ENCODE results near the gene PTPRN2.
A peak's percentile ranks its signal among the peaks of the same experiment; 100 is the strongest.

The PTPRN2 gene

GRCh38 chr7:158016180-158017097, 571.2 kb downstream of the PTPRN2 start:
- DNase-seq = peak; percentile 42

GRCh38 chr7:158015403-158016179, 572.0 kb downstream of the PTPRN2 start:
- peak; percentile 21 for DNase-seq

GRCh38 chr7:158014976-158015375, 572.6 kb downstream of the PTPRN2 start:
- no peak for DNase-seq

GRCh38 chr7:158013085-158013668, 574.4 kb downstream of the PTPRN2 start:
- no peak for DNase-seq

GRCh38 chr7:158011941-158012340, 575.7 kb downstream of the PTPRN2 start:
- no peak for DNase-seq

- DNase-seq = no peak
These were observed 576.5 kb downstream of the PTPRN2 start for GRCh38 chr7:158010961-158011693.

- DNase-seq = no peak
These were observed 577.7 kb downstream of the PTPRN2 start for GRCh38 chr7:158009886-158010285.

- DNase-seq = no peak
These were observed 579.4 kb downstream of the PTPRN2 start for GRCh38 chr7:158008267-158008666.

GRCh38 chr7:158007697-158008257, 579.8 kb downstream of the PTPRN2 start:
- DNase-seq = no peak

- no peak for DNase-seq
These were observed 580.6 kb downstream of the PTPRN2 start for GRCh38 chr7:158006841-158007696.

GRCh38 chr7:158005531-158005930, 582.1 kb downstream of the PTPRN2 start:
- DNase-seq = no peak

GRCh38 chr7:158004123-158004490, 583.5 kb downstream of the PTPRN2 start:
- no peak for DNase-seq

- no peak for DNase-seq
These were observed 584.0 kb downstream of the PTPRN2 start for GRCh38 chr7:158003441-158004122.

GRCh38 chr7:158002486-158003080, 585.0 kb downstream of the PTPRN2 start:
- DNase-seq = no peak

- DNase-seq = peak; percentile 92
These were observed 585.9 kb downstream of the PTPRN2 start for GRCh38 chr7:158001621-158002320.

GRCh38 chr7:158001003-158001402, 586.6 kb downstream of the PTPRN2 start:
- no peak for DNase-seq

GRCh38 chr7:158000160-158000559, 587.5 kb downstream of the PTPRN2 start:
- peak; percentile 79 for DNase-seq

GRCh38 chr7:157998884-157999552, 588.6 kb downstream of the PTPRN2 start:
- DNase-seq = no peak

GRCh38 chr7:157997471-157997870, 590.2 kb downstream of the PTPRN2 start:
- no peak for DNase-seq
